ENCODE measurements around the gene ALDH3A2. TPM values are rescaled to one million over a fixed set of nuclear protein-coding genes. Genes with fewer than 3 reads are reported as not detected.

The ALDH3A2 gene
- total and polyA plus RNA-seq, 2 of the 8 experiments (the other 6 are each of a cell fraction or from before 2014, with no cell fraction given) = 20.6 to 72.9 TPM

DNA sequence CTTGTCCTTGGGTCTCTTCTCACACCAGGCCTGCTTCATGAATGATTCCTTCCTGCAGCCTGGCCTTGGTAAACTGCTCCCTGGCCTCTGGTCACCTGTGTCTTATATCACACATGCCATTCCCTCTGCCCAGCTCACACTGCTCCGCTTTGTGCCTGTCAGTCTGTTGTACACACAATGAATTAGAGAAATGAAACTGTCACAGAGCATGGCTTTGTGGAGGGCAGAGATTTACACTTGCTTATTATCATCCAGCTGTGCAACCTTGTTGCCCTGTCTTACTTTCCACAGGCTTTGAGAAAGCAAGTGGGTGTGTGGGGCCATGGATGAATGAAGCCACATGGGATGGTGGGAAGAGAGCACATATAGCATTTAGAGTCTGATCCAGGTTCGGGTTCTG, 22.4 kb downstream of the ALDH3A2 start (continued):
- TF ChIP-seq, protein P1, sequence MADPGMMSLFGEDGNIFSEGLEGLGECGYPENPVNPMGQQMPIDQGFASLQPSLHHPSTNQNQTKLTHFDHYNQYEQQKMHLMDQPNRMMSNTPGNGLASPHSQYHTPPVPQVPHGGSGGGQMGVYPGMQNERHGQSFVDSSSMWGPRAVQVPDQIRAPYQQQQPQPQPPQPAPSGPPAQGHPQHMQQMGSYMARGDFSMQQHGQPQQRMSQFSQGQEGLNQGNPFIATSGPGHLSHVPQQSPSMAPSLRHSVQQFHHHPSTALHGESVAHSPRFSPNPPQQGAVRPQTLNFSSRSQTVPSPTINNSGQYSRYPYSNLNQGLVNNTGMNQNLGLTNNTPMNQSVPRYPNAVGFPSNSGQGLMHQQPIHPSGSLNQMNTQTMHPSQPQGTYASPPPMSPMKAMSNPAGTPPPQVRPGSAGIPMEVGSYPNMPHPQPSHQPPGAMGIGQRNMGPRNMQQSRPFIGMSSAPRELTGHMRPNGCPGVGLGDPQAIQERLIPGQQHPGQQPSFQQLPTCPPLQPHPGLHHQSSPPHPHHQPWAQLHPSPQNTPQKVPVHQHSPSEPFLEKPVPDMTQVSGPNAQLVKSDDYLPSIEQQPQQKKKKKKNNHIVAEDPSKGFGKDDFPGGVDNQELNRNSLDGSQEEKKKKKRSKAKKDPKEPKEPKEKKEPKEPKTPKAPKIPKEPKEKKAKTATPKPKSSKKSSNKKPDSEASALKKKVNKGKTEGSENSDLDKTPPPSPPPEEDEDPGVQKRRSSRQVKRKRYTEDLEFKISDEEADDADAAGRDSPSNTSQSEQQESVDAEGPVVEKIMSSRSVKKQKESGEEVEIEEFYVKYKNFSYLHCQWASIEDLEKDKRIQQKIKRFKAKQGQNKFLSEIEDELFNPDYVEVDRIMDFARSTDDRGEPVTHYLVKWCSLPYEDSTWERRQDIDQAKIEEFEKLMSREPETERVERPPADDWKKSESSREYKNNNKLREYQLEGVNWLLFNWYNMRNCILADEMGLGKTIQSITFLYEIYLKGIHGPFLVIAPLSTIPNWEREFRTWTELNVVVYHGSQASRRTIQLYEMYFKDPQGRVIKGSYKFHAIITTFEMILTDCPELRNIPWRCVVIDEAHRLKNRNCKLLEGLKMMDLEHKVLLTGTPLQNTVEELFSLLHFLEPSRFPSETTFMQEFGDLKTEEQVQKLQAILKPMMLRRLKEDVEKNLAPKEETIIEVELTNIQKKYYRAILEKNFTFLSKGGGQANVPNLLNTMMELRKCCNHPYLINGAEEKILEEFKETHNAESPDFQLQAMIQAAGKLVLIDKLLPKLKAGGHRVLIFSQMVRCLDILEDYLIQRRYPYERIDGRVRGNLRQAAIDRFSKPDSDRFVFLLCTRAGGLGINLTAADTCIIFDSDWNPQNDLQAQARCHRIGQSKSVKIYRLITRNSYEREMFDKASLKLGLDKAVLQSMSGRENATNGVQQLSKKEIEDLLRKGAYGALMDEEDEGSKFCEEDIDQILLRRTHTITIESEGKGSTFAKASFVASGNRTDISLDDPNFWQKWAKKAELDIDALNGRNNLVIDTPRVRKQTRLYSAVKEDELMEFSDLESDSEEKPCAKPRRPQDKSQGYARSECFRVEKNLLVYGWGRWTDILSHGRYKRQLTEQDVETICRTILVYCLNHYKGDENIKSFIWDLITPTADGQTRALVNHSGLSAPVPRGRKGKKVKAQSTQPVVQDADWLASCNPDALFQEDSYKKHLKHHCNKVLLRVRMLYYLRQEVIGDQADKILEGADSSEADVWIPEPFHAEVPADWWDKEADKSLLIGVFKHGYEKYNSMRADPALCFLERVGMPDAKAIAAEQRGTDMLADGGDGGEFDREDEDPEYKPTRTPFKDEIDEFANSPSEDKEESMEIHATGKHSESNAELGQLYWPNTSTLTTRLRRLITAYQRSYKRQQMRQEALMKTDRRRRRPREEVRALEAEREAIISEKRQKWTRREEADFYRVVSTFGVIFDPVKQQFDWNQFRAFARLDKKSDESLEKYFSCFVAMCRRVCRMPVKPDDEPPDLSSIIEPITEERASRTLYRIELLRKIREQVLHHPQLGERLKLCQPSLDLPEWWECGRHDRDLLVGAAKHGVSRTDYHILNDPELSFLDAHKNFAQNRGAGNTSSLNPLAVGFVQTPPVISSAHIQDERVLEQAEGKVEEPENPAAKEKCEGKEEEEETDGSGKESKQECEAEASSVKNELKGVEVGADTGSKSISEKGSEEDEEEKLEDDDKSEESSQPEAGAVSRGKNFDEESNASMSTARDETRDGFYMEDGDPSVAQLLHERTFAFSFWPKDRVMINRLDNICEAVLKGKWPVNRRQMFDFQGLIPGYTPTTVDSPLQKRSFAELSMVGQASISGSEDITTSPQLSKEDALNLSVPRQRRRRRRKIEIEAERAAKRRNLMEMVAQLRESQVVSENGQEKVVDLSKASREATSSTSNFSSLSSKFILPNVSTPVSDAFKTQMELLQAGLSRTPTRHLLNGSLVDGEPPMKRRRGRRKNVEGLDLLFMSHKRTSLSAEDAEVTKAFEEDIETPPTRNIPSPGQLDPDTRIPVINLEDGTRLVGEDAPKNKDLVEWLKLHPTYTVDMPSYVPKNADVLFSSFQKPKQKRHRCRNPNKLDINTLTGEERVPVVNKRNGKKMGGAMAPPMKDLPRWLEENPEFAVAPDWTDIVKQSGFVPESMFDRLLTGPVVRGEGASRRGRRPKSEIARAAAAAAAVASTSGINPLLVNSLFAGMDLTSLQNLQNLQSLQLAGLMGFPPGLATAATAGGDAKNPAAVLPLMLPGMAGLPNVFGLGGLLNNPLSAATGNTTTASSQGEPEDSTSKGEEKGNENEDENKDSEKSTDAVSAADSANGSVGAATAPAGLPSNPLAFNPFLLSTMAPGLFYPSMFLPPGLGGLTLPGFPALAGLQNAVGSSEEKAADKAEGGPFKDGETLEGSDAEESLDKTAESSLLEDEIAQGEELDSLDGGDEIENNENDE (IDR thresholded peaks at IDR 0.05; ENCODE audit: insufficient replicate concordance, low read length) = no peak
- TF ChIP-seq SAP30 (IDR thresholded peaks at IDR 0.05; ENCODE audit: insufficient read depth, insufficient replicate concordance, low read length) (no peak), RNF2 (IDR thresholded peaks at IDR 0.05; ENCODE audit: borderline replicate concordance, low read depth, low read length, missing control alignments, poor library complexity, severe bottlenecking) (no peak), CBX5 (IDR thresholded peaks at IDR 0.05; ENCODE audit: low read depth, low read length) (no peak), ASH2L (IDR thresholded peaks at IDR 0.05; ENCODE audit: low read length) (no peak), TAF7 (optimal IDR thresholded peaks at IDR 0.05; ENCODE audit: borderline replicate concordance, low read depth, low read length) (no peak)
- TF ChIP-seq, protein P2, sequence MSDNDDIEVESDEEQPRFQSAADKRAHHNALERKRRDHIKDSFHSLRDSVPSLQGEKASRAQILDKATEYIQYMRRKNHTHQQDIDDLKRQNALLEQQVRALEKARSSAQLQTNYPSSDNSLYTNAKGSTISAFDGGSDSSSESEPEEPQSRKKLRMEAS (IDR thresholded peaks at IDR 0.05) = no peak
- TF ChIP-seq, protein P3, sequence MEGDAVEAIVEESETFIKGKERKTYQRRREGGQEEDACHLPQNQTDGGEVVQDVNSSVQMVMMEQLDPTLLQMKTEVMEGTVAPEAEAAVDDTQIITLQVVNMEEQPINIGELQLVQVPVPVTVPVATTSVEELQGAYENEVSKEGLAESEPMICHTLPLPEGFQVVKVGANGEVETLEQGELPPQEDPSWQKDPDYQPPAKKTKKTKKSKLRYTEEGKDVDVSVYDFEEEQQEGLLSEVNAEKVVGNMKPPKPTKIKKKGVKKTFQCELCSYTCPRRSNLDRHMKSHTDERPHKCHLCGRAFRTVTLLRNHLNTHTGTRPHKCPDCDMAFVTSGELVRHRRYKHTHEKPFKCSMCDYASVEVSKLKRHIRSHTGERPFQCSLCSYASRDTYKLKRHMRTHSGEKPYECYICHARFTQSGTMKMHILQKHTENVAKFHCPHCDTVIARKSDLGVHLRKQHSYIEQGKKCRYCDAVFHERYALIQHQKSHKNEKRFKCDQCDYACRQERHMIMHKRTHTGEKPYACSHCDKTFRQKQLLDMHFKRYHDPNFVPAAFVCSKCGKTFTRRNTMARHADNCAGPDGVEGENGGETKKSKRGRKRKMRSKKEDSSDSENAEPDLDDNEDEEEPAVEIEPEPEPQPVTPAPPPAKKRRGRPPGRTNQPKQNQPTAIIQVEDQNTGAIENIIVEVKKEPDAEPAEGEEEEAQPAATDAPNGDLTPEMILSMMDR (IDR thresholded peaks at IDR 0.05; ENCODE audit: control extremely low read depth in 1 of 3, insufficient read depth in 1 of 3, low read depth in 1 of 3, low read length in 3 of 3) = no peak

Measured in H1 (cell line).